Panc1 (cell line): ENCODE data around the gene DBX2.

ENCODE experiments used
- POLR2AphosphoS5 ChIP-seq: IDR thresholded peaks from 2 replicates; pipeline ENCODE4 v1.6.1; 2012; ENCODE audit warnings: mild to moderate bottlenecking, low read depth, low read length, moderate library complexity
- SIN3A ChIP-seq: IDR thresholded peaks from 2 replicates; pipeline ENCODE4 v1.6.1; 2012; ENCODE audit warnings: low read depth, mild to moderate bottlenecking, low read length, moderate library complexity, borderline replicate concordance; ENCODE audit not compliant: insufficient read depth
- TCF7L2 ChIP-seq: IDR thresholded peaks from 2 replicates; pipeline ENCODE4 v1.6.1; 2011; ENCODE audit warnings: mild to moderate bottlenecking, low read depth, low read length, inconsistent platforms
- TF ChIP-seq, protein P1 (sequence below): fragments of 450-650 bp; IDR thresholded peaks from 2 replicates; pipeline ENCODE4 v1.5.1; 2017; ENCODE audit warnings: mild to moderate bottlenecking
- TF ChIP-seq, protein P2 (sequence below), 2 experiments: IDR thresholded peaks; 2 replicates each; pipeline ENCODE4 v1.6.1; 2011 to 2012; ENCODE audit warnings: low read depth in 2 of 2, control low read depth in 1 of 2, low read length in 1 of 2, mild to moderate bottlenecking in 1 of 2, moderate library complexity in 1 of 2; ENCODE audit not compliant: insufficient read depth in 1 of 2

DNA sequence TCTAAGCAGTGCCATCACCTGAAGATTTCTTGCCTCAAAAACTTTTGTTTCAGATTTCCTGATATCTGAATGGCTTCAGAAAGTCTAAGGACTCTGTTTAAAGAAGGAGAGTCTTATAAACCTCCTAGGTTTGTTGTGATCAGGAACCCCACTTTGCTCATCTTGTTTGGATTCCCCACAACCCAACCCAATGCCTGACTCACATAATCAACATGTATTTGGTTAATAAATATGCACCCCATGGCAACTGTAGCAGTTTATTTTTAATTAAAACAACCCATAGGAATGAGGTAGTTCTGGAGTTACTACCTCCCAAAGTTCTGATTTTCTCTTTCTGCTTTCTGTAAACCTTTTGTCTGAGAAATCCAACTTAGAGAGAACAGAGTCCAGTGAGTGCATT is 51.5 kb downstream of the DBX2 start:
- TF ChIP-seq, protein P1, sequence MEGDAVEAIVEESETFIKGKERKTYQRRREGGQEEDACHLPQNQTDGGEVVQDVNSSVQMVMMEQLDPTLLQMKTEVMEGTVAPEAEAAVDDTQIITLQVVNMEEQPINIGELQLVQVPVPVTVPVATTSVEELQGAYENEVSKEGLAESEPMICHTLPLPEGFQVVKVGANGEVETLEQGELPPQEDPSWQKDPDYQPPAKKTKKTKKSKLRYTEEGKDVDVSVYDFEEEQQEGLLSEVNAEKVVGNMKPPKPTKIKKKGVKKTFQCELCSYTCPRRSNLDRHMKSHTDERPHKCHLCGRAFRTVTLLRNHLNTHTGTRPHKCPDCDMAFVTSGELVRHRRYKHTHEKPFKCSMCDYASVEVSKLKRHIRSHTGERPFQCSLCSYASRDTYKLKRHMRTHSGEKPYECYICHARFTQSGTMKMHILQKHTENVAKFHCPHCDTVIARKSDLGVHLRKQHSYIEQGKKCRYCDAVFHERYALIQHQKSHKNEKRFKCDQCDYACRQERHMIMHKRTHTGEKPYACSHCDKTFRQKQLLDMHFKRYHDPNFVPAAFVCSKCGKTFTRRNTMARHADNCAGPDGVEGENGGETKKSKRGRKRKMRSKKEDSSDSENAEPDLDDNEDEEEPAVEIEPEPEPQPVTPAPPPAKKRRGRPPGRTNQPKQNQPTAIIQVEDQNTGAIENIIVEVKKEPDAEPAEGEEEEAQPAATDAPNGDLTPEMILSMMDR, result no peak
- TF ChIP-seq SIN3A (no peak), POLR2AphosphoS5 (no peak), TCF7L2 (no peak)
- TF ChIP-seq, protein P2, sequence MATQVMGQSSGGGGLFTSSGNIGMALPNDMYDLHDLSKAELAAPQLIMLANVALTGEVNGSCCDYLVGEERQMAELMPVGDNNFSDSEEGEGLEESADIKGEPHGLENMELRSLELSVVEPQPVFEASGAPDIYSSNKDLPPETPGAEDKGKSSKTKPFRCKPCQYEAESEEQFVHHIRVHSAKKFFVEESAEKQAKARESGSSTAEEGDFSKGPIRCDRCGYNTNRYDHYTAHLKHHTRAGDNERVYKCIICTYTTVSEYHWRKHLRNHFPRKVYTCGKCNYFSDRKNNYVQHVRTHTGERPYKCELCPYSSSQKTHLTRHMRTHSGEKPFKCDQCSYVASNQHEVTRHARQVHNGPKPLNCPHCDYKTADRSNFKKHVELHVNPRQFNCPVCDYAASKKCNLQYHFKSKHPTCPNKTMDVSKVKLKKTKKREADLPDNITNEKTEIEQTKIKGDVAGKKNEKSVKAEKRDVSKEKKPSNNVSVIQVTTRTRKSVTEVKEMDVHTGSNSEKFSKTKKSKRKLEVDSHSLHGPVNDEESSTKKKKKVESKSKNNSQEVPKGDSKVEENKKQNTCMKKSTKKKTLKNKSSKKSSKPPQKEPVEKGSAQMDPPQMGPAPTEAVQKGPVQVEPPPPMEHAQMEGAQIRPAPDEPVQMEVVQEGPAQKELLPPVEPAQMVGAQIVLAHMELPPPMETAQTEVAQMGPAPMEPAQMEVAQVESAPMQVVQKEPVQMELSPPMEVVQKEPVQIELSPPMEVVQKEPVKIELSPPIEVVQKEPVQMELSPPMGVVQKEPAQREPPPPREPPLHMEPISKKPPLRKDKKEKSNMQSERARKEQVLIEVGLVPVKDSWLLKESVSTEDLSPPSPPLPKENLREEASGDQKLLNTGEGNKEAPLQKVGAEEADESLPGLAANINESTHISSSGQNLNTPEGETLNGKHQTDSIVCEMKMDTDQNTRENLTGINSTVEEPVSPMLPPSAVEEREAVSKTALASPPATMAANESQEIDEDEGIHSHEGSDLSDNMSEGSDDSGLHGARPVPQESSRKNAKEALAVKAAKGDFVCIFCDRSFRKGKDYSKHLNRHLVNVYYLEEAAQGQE (IDR thresholded peaks at IDR 0.05; ENCODE audit: insufficient read depth in 1 of 2, low read depth in 2 of 2, low read length in 1 of 2), result no peak
